GM12872 (cell line): ENCODE results near the gene TSPEAR.

Experiments used
- TF ChIP-seq, protein P1 (sequence below): IDR thresholded peaks from 3 replicates; pipeline ENCODE4 v1.5.1; 2011; ENCODE audit warnings: low read depth, mild to moderate bottlenecking, low read length, moderate library complexity; ENCODE audit not compliant: insufficient read depth

Gene TSPEAR

GRCh38 chr21:44477712-44478111 is 233.7 kb downstream of the TSPEAR start:
- TF ChIP-seq, protein P1, sequence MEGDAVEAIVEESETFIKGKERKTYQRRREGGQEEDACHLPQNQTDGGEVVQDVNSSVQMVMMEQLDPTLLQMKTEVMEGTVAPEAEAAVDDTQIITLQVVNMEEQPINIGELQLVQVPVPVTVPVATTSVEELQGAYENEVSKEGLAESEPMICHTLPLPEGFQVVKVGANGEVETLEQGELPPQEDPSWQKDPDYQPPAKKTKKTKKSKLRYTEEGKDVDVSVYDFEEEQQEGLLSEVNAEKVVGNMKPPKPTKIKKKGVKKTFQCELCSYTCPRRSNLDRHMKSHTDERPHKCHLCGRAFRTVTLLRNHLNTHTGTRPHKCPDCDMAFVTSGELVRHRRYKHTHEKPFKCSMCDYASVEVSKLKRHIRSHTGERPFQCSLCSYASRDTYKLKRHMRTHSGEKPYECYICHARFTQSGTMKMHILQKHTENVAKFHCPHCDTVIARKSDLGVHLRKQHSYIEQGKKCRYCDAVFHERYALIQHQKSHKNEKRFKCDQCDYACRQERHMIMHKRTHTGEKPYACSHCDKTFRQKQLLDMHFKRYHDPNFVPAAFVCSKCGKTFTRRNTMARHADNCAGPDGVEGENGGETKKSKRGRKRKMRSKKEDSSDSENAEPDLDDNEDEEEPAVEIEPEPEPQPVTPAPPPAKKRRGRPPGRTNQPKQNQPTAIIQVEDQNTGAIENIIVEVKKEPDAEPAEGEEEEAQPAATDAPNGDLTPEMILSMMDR, result no peak

DNA sequence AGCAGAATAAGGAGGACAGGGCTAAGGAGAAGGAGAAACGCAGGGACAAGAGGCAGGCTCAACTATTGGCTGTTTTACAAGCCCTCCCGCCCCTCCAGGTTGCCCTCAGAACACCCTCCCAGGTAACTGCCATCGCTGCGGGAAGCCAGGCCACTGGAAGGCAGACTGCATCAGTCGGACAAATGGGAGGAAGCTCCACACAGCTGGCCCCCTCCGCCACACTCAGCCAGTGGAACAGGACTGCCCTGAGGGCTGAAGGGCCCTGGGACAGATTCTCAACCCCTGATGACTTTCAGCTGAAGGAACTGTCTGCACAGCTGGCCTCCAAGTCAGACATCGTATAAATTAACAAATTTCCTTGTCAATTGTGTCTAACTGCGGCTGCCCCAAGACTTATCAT is 234.2 kb downstream of the TSPEAR start:
- TF ChIP-seq, protein P1, result no peak

GRCh38 chr21:44475266-44475845 is 236.0 kb downstream of the TSPEAR start:
- TF ChIP-seq, protein P1, result no peak

DNA sequence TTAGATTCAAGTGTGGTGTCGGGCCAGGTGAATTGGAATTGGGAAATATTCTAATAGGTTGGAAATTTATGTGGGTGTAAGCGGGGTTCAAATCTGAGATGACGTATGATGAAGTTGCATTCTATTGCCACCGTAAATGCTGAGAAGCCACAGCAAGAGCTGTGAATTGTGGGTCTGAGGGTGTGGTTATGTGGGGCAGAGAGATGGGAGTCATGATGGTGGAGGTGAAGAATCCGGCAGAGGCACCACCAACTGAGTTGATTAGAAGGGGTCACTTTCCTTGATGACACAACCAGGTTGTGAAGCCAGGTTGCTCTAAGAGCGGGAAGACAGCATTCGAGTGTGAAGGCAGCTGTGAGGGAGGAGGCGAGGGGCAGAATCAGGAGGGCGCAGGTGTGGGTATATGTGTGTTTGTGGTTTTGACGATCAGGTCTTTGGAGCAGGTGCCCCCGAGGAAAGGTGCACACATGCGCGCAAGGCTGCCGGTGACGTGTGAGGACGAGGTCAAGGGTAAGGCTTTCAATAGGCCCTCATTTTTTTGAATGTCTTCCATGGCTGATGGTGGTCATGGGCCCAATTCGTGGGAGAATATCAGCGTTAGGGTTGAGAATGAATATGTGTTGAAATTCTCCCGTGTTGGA is 237.3 kb downstream of the TSPEAR start:
- TF ChIP-seq, protein P1, result no peak

GRCh38 chr21:44471996-44472395 is 239.4 kb downstream of the TSPEAR start:
- TF ChIP-seq, protein P1, result no peak

- TF ChIP-seq, protein P1, result no peak
Measured at GRCh38 chr21:44471341-44471740, 240.0 kb downstream of the TSPEAR start.

- TF ChIP-seq, protein P1, result no peak
Measured at GRCh38 chr21:44467859-44468195, 243.5 kb downstream of the TSPEAR start.
